ENCODE data around the gene ARHGEF4. TPM values are rescaled to one million over a fixed set of nuclear protein-coding genes. Genes with fewer than 3 reads are reported as not detected.

The ARHGEF4 gene
- total and polyA plus RNA-seq, 4 donors, result 61.6 to 210 (median 137) TPM

DNA sequence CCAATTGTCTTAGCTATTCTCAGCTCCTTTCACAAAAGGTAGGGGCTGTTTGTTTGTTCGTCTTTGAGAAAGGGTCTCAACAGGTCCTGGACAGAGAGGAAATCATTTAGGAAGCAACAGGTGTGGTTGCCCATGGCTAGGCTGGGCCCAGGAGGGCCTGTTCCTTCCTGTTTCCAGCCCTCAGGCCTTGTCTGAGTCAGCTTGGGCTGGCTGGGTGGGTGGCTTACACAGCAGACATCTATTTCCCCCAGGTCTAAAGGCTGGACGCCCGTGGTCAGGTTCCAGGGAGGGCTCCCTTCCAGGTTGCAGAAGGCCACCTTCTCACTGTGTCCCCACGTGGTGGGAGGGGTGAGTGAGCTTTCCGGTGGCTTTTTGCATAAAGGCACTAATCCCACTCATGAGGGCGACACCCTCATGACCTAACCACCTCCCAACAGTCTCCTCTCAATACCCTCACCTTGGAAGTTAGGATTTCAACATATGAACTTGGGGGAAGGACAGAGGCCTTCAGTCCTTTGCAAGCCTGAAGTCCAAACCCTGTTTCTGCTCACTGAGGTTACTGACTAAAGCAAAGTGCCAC, 45.5 kb downstream of the ARHGEF4 start:
- Histone ChIP-seq H3K36me3 (ENCODE audit: control insufficient read depth, insufficient read depth, low read length) (peaks cover 3% of the 10 kb centered on the region), H3K27ac (ENCODE audit: low read depth, low read length) (no peak overlapping the region), H3K4me1 (ENCODE audit: control insufficient read depth, insufficient read depth, low read length) (peaks cover 24% of the 10 kb centered on the region), H3K4me3 (ENCODE audit: low read depth, low read length) (no peak overlapping the region), H3K9me3 (ENCODE audit: control insufficient read depth, insufficient read depth, low read length) (no peaks in the 10 kb centered on the region), H3K27me3 (ENCODE audit: control insufficient read depth, insufficient read depth, low read length) (no peaks in the 10 kb centered on the region)
- no peak for DNase-seq (ENCODE audit: low read depth in 4 of 6, low spot score in 6 of 6)
- WGBS (ENCODE audit: insufficient coverage), result 86% methylated on average over 1 of the region's 6 CpGs

DNA sequence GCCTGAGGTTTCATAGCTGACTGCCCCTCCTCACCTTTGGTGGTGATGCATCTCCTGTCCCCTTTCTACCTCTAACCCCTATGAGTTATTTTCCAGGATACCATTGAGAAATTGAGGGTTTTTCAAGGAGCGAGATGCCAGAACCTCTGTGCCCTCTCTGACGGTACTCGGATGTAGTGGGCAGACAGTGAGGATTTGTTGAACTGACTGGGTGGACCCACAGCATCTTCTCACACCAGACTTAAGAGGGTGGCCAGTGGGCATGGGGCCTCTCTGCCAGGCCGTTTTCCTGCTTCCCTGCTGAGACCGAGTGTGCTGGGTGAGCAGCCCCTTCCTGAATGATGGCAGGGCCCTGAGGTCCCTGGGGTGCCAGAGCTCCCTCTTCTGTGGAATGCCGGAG, 46.3 kb downstream of the ARHGEF4 start:
- DNase-seq (ENCODE audit: low read depth in 4 of 6, low spot score in 6 of 6), result no peak
- no peaks in the 10 kb centered on the region for H3K9me3 ChIP-seq (ENCODE audit: control insufficient read depth, insufficient read depth, low read length)
- H3K27me3 ChIP-seq (ENCODE audit: control insufficient read depth, insufficient read depth, low read length), result no peaks in the 10 kb centered on the region
- WGBS (ENCODE audit: insufficient coverage), result 87% methylated on average over 5 of the region's 6 CpGs
- H3K36me3 ChIP-seq (ENCODE audit: control insufficient read depth, insufficient read depth, low read length), result peaks cover 3% of the 10 kb centered on the region
- peaks cover 21% of the 10 kb centered on the region for H3K4me1 ChIP-seq (ENCODE audit: control insufficient read depth, insufficient read depth, low read length)
- H3K4me3 ChIP-seq (ENCODE audit: low read depth, low read length), result no peak overlapping the region
- H3K27ac ChIP-seq (ENCODE audit: low read depth, low read length), result no peak overlapping the region

DNA sequence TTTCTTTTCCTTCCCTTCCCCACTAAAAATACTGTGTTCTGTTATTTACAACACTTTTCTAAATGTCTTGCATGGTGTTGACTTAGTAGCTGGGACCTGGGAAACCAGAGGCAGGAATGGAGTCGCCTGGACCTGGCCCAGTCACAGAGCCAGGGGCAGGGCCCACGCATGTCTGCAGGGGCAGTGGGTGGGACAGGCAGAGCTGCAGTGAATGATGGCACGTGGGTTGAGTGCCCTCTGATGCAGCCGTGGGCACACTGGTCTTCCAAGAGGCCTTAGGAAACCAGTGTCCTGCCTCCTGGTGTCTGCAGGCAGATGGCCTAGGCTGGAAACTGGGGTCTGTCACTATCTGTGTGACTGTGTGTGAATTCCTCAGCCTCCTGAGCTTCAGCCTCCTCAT, 46.8 kb downstream of the ARHGEF4 start:
- Histone ChIP-seq H3K27ac (ENCODE audit: low read depth, low read length) (no peak overlapping the region), H3K27me3 (ENCODE audit: control insufficient read depth, insufficient read depth, low read length) (no peaks in the 10 kb centered on the region), H3K9me3 (ENCODE audit: control insufficient read depth, insufficient read depth, low read length) (no peaks in the 10 kb centered on the region), H3K4me1 (ENCODE audit: control insufficient read depth, insufficient read depth, low read length) (peaks cover 21% of the 10 kb centered on the region), H3K4me3 (ENCODE audit: low read depth, low read length) (no peak overlapping the region), H3K36me3 (ENCODE audit: control insufficient read depth, insufficient read depth, low read length) (peaks cover 3% of the 10 kb centered on the region)
- 52% methylated on average over 4 of the region's 4 CpGs for WGBS (ENCODE audit: insufficient coverage)
- no peak for DNase-seq (ENCODE audit: low read depth in 4 of 6, low spot score in 6 of 6)

DNA sequence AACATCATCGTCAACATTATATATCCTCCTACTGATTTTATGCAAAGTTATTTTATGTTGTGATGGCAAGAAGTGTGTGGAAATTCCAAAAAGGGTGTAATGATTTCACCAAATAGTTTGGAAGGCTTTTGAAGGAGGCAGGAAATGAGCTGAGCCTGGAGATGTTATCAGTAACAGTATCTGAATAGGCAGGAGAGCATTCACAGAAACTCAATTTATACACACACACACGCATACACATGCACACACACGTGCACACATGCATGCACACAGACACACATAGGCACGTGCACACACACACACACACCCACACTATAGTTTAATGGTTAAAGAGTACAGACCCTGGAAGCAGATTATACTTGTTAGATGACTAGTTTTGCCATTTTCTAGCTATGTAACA, 47.3 kb downstream of the ARHGEF4 start:
- H3K27me3 ChIP-seq (ENCODE audit: control insufficient read depth, insufficient read depth, low read length), result no peaks in the 10 kb centered on the region
- H3K36me3 ChIP-seq (ENCODE audit: control insufficient read depth, insufficient read depth, low read length), result peaks cover 3% of the 10 kb centered on the region
- no peaks in the 10 kb centered on the region for H3K9me3 ChIP-seq (ENCODE audit: control insufficient read depth, insufficient read depth, low read length)
- H3K4me3 ChIP-seq (ENCODE audit: low read depth, low read length), result no peak overlapping the region
- peaks cover 16% of the 10 kb centered on the region for H3K4me1 ChIP-seq (ENCODE audit: control insufficient read depth, insufficient read depth, low read length)
- no peak for DNase-seq (ENCODE audit: low read depth in 4 of 6, low spot score in 6 of 6)
- H3K27ac ChIP-seq (ENCODE audit: low read depth, low read length), result no peak overlapping the region
- WGBS (ENCODE audit: insufficient coverage), result no CpG with 5 or more reads among the region's 4 CpGs

DNA sequence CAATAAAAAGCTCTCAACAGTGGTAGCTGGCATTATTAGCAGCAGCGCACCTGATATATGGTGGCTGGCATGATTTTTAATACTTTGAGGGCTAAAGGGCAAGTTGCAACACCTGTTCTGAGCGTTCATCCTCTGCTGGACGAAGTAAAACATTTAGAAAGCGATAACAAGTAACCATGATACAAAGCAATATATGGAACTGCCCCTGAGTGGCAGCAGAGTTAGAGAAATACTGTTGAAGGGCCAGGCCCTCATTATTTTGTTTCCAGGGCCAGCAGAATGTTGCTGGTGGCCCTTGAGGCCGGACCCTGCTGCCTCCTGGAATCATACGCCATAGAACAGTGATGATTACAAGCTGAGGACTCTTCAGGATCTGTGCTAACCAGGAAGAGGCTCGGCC, 47.8 kb downstream of the ARHGEF4 start:
- Histone ChIP-seq H3K27me3 (ENCODE audit: control insufficient read depth, insufficient read depth, low read length) (no peaks in the 10 kb centered on the region), H3K4me3 (ENCODE audit: low read depth, low read length) (no peak overlapping the region), H3K4me1 (ENCODE audit: control insufficient read depth, insufficient read depth, low read length) (peaks cover 16% of the 10 kb centered on the region), H3K27ac (ENCODE audit: low read depth, low read length) (no peak overlapping the region), H3K36me3 (ENCODE audit: control insufficient read depth, insufficient read depth, low read length) (peaks cover 3% of the 10 kb centered on the region), H3K9me3 (ENCODE audit: control insufficient read depth, insufficient read depth, low read length) (no peaks in the 10 kb centered on the region)
- WGBS (ENCODE audit: insufficient coverage), result 68% methylated on average over 5 of the region's 7 CpGs
- DNase-seq (ENCODE audit: low read depth in 4 of 6, low spot score in 6 of 6), result peak in 1 of 6 donors; percentile 45

DNA sequence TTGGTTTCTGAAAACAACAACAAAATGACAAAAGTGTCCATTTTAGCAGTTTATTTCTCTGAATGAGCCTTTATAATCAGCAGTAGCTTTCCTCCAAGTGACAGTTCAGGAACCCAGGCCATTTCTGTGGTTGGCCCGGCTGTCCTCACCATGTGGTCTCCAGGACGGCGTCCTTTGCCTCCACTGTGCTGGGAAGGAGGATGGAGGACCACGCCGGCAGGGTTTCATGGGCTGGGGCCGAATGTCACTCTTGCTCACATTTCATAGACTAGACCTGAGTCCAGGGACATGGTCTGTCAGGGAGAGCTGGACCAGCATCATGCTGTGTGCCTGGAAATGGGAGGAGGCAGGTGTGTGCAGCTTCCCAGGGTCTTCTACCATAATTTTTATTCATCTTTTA, 50.9 kb downstream of the ARHGEF4 start:
- no peak overlapping the region for H3K27ac ChIP-seq (ENCODE audit: low read depth, low read length)
- peaks cover 15% of the 10 kb centered on the region for H3K4me1 ChIP-seq (ENCODE audit: control insufficient read depth, insufficient read depth, low read length)
- WGBS (ENCODE audit: insufficient coverage), result 92% methylated on average over 3 of the region's 6 CpGs
- no peaks in the 10 kb centered on the region for H3K9me3 ChIP-seq (ENCODE audit: control insufficient read depth, insufficient read depth, low read length)
- no peak overlapping the region for H3K4me3 ChIP-seq (ENCODE audit: low read depth, low read length)
- DNase-seq (ENCODE audit: low read depth in 4 of 6, low spot score in 6 of 6), result no peak
- no peaks in the 10 kb centered on the region for H3K27me3 ChIP-seq (ENCODE audit: control insufficient read depth, insufficient read depth, low read length)
- H3K36me3 ChIP-seq (ENCODE audit: control insufficient read depth, insufficient read depth, low read length), result no peaks in the 10 kb centered on the region

DNA sequence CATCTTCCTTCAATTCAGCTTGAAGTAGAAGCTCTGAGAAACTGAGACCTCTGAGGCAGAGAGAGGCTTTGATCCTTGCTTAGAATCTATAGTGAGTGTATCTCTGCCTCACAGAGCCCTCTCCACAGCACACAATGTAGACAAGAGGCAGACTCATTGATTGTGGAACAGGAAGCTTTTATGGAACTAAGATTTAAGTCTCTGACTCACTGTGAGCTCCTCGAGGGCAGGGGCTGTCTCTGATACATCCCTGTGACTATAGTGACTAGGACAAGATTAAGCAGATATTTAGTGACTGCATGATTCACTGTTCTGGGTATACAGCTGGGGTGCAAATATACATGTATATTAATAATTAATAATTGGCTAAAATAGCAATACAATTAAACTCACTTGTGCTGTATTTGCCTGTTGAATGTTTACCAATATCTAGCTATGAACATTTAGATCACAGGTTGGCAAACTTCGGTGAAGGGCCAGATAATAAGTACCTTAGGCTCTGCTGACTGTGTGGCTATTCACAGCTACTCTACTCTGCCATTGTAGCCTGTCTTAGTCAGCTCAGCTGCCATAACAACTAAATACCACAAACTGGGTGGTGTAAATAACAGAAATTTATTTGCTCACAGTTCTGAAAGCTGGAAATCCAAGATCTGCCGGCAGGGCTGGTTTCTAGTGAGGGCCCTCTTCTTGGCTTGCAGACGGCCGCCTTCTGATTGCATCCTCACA, 54.4 kb downstream of the ARHGEF4 start:
- no peak for DNase-seq (ENCODE audit: low read depth in 4 of 6, low spot score in 6 of 6)
- no peaks in the 10 kb centered on the region for H3K9me3 ChIP-seq (ENCODE audit: control insufficient read depth, insufficient read depth, low read length)
- WGBS (ENCODE audit: insufficient coverage), result 83% methylated on average over 4 of the region's 5 CpGs
- H3K36me3 ChIP-seq (ENCODE audit: control insufficient read depth, insufficient read depth, low read length), result peaks cover 5% of the 10 kb centered on the region
- H3K4me1 ChIP-seq (ENCODE audit: control insufficient read depth, insufficient read depth, low read length), result peaks cover 7% of the 10 kb centered on the region
- H3K4me3 ChIP-seq (ENCODE audit: low read depth, low read length), result no peak overlapping the region
- no peak overlapping the region for H3K27ac ChIP-seq (ENCODE audit: low read depth, low read length)
- no peaks in the 10 kb centered on the region for H3K27me3 ChIP-seq (ENCODE audit: control insufficient read depth, insufficient read depth, low read length)

DNA sequence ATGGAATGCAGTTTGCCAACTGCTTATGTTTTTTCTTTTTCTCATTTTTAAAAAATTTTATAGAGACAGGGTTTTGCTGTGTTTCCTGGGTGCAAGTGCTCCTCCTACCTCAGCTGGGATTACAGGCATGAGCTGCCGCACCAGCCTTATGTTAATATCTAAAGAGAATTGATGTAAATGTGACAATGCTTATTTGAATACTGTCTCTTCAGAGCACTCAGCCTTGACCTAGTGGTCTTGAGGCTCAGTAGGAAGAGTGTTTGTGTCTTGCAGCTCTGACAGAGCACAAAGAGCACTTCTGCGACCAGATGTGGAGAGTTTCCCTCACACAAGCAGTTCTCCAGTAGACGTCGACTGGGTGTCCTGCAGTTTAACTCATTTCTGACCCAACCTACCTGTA, 55.3 kb downstream of the ARHGEF4 start:
- no peaks in the 10 kb centered on the region for H3K27me3 ChIP-seq (ENCODE audit: control insufficient read depth, insufficient read depth, low read length)
- 62% methylated on average over 4 of the region's 4 CpGs for WGBS (ENCODE audit: insufficient coverage)
- DNase-seq (ENCODE audit: low read depth in 4 of 6, low spot score in 6 of 6), result no peak

DNA sequence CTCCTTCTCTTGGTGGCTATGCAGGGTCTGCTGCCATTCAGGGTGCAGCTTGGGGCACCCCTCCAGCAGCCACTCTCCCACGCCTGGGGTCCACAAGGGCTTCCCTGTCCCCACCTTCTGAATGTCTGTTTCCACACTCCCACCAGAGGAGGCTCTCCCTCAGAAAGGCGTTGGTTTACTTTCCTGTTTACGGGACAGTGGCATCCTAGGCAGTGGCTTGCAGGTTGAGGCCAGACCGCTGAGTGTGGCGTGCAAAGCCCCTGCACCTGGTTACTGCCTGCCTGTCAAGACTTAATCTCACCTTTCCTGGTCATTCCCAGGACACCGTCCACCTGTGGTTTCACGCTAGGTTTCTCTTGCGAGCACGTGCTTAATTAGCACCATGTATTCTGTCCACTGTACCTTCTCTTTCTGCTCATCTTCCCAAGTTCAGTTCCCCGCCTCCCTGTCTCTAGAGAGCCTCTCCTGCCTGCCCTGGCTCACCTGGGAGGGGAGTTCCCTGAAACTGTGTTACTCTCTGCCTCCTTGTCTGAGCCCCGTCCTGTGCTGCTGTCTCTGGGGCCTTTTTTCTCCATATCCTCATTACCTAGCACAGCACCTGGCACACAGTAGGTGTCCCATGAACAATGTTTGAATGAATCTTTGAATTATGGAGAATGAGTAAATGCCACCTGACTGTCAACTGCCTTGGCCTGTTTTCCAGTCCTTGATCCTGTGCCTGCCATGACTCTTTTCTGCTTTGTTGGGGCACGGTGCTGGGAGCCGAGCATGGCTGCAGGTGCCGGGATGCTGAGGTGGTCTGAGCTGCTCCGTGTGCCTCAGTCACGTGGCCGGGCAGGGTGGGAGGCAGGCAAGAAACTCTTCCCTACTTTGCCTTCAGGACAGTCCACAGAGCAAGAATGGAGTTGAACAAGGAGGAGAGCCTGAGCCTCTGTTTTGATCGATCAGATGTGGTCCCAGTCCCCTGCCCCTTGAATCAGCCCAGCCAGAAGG, 56.4 kb downstream of the ARHGEF4 start:
- Histone ChIP-seq H3K27me3 (ENCODE audit: control insufficient read depth, insufficient read depth, low read length) (no peaks in the 10 kb centered on the region), H3K36me3 (ENCODE audit: control insufficient read depth, insufficient read depth, low read length) (peaks cover 5% of the 10 kb centered on the region), H3K4me3 (ENCODE audit: low read depth, low read length) (no peak overlapping the region), H3K9me3 (ENCODE audit: control insufficient read depth, insufficient read depth, low read length) (no peaks in the 10 kb centered on the region), H3K4me1 (ENCODE audit: control insufficient read depth, insufficient read depth, low read length) (peaks cover 19% of the 10 kb centered on the region), H3K27ac (ENCODE audit: low read depth, low read length) (no peak overlapping the region)
- DNase-seq (ENCODE audit: low read depth in 4 of 6, low spot score in 6 of 6), result no peak
- 97% methylated on average over 15 of the region's 18 CpGs for WGBS (ENCODE audit: insufficient coverage)

More for the DNA sequence above, 55.3 kb downstream of the ARHGEF4 start:
- H3K36me3 ChIP-seq (ENCODE audit: control insufficient read depth, insufficient read depth, low read length), result peaks cover 5% of the 10 kb centered on the region
- H3K4me1 ChIP-seq (ENCODE audit: control insufficient read depth, insufficient read depth, low read length), result peaks cover 11% of the 10 kb centered on the region
- no peak overlapping the region for H3K4me3 ChIP-seq (ENCODE audit: low read depth, low read length)
- no peaks in the 10 kb centered on the region for H3K9me3 ChIP-seq (ENCODE audit: control insufficient read depth, insufficient read depth, low read length)
- H3K27ac ChIP-seq (ENCODE audit: low read depth, low read length), result no peak overlapping the region

All from spinal cord (tissue), 10 donors.